ENCODE results near the gene KIF2C.

- TF ChIP-seq CTCF (IDR thresholded peaks at IDR 0.05; ENCODE audit: poor library complexity) (no peak), EZH2 (IDR thresholded peaks at IDR 0.05; ENCODE audit: borderline replicate concordance) (no peak)
Measured at GRCh38 chr1:44790968-44791801, 51.5 kb downstream of the KIF2C start.

Data from hepatocyte (in vitro differentiated cells).